ENCODE results near the gene KIAA1755.

GRCh38 chr20:38181207-38181801 is 79.2 kb downstream of the KIAA1755 start:
- no peak for TF ChIP-seq CTCF (IDR thresholded peaks at IDR 0.05; ENCODE audit: insufficient read depth, low read depth, low read length)
- no peak for TF ChIP-seq EZH2 (IDR thresholded peaks at IDR 0.05; ENCODE audit: insufficient read depth, low read length)

Data from astrocyte (in vitro differentiated cells and primary cell).